Kidney glomerular epithelial cell (primary cell): ENCODE results near the gene ZNF76.

ENCODE experiments used
- DNase-seq: peaks from one replicate; lab custom pipeline; 2025; lab: John Stamatoyannopoulos, UW

Gene ZNF76

GRCh38 chr6:35267897-35268296 is 8.4 kb downstream of the ZNF76 start:
- no peak for DNase-seq

- no peak for DNase-seq
Measured at GRCh38 chr6:35272005-35272404, 12.5 kb downstream of the ZNF76 start.

GRCh38 chr6:35273822-35274559 is 14.5 kb downstream of the ZNF76 start:
- no peak for DNase-seq

GRCh38 chr6:35275744-35276260 is 16.3 kb downstream of the ZNF76 start:
- no peak for DNase-seq

- no peak for DNase-seq
Measured at GRCh38 chr6:35278708-35279107, 19.2 kb downstream of the ZNF76 start.

- DNase-seq: peak; percentile 58
Measured at GRCh38 chr6:35280903-35281302, 21.4 kb downstream of the ZNF76 start.

GRCh38 chr6:35282472-35282871 is 22.9 kb downstream of the ZNF76 start:
- DNase-seq: no peak

- no peak for DNase-seq
Measured at GRCh38 chr6:35283361-35283760, 23.8 kb downstream of the ZNF76 start.

- DNase-seq: no peak
Measured at GRCh38 chr6:35287671-35288396, 28.3 kb downstream of the ZNF76 start.

- no peak for DNase-seq
Measured at GRCh38 chr6:35288834-35289233, 29.3 kb downstream of the ZNF76 start.

- DNase-seq: no peak
Measured at GRCh38 chr6:35291491-35291890, 32.0 kb downstream of the ZNF76 start.

- no peak for DNase-seq
Measured at GRCh38 chr6:35292494-35292893, 33.0 kb downstream of the ZNF76 start.

GRCh38 chr6:35293681-35294080 is 34.1 kb downstream of the ZNF76 start:
- DNase-seq: no peak

GRCh38 chr6:35294308-35294945 is 34.9 kb downstream of the ZNF76 start:
- DNase-seq: peak; percentile 2

- DNase-seq: no peak
Measured at GRCh38 chr6:35295036-35295435, 35.5 kb downstream of the ZNF76 start.

- DNase-seq: no peak
Measured at GRCh38 chr6:35295521-35296315, 36.2 kb downstream of the ZNF76 start.

GRCh38 chr6:35296931-35297600 is 37.5 kb downstream of the ZNF76 start:
- no peak for DNase-seq

- peak; percentile 11 for DNase-seq
Measured at GRCh38 chr6:35297601-35298481, 38.3 kb downstream of the ZNF76 start, which contains the start of gene DEF6. DEF6 (plus strand) TSS chr6:35297818; CDS start chr6:35297857, 39 bp downstream.

GRCh38 chr6:35298625-35299140 is 39.1 kb downstream of the ZNF76 start:
- no peak for DNase-seq

GRCh38 chr6:35299674-35300073 is 40.1 kb downstream of the ZNF76 start:
- no peak for DNase-seq
